Panc1 (cell line): ENCODE data around the gene ENGASE. TPM values are rescaled to one million over a fixed set of nuclear protein-coding genes. Genes with fewer than 3 reads are reported as not detected.

Source experiments
- ATAC-seq: fragments of 200-7000 bp; cut with Tn5 transposase; 2 replicates; pipeline ENCODE4 v1.9.1; 2020; ENCODE audit warnings: mild to moderate bottlenecking, moderate library complexity
- BruUV-seq: library from RNA; stranded (reverse); fragments of 400-500 nt; replicated peaks from 2 replicates; lab custom pipeline; 2021; lab: Mats Ljungman, UMichigan
- CTCF ChIA-PET: fragments of 300-600 bp; sonication (Branson Sonifier 250); formaldehyde crosslinking; loops from one replicate; lab custom pipeline; 2022; ENCODE audit warnings: antibody characterized with exemption; lab: Charles Lee
- POLR2A ChIA-PET: fragments of 300-600 bp; sonication (Branson Sonifier 250); formaldehyde crosslinking; loops from one replicate; lab custom pipeline; 2022; ENCODE audit warnings: antibody characterized with exemption; lab: Charles Lee
- DNase-seq: peaks from one replicate; pipeline ENCODE4 v3.0.0-alpha.2; 2010; ENCODE audit warnings: low read depth, low spot score
- H3K27ac ChIP-seq: 2 replicates; pipeline ENCODE4 v1.5.1; 2011; ENCODE audit warnings: mild to moderate bottlenecking, low read length, inconsistent platforms
- H3K27me3 ChIP-seq: fragments of 200-500 bp; sonication (Bioruptor generic); 2 replicates; pipeline ENCODE4 v1.6.0; 2014; ENCODE audit warnings: low read length, inconsistent platforms; ENCODE audit not compliant: control insufficient read depth, insufficient read depth
- H3K36me3 ChIP-seq: fragments of 200-500 bp; sonication (Bioruptor generic); 2 replicates; pipeline ENCODE4 v1.5.1; 2014; ENCODE audit warnings: inconsistent platforms, mild to moderate bottlenecking, low read length, moderate library complexity; ENCODE audit not compliant: control insufficient read depth, insufficient read depth
- H3K4me1 ChIP-seq: 2 replicates; pipeline ENCODE4 v1.5.1; 2011; ENCODE audit warnings: inconsistent platforms, mild to moderate bottlenecking, low read length, moderate library complexity; ENCODE audit not compliant: control insufficient read depth, insufficient read depth
- H3K4me3 ChIP-seq, 2 experiments: 2 replicates each; pipeline ENCODE4 v1.5.1; 2011 to 2012; ENCODE audit warnings: low read depth in 2 of 2, low read length in 2 of 2, mild to moderate bottlenecking in 2 of 2, inconsistent platforms in 1 of 2, moderate library complexity in 1 of 2
- H3K9me3 ChIP-seq: fragments of 200-500 bp; sonication (Bioruptor generic); 2 replicates; pipeline ENCODE4 v1.5.1; 2014; ENCODE audit warnings: low read depth, mild to moderate bottlenecking, inconsistent platforms, low read length, moderate library complexity; ENCODE audit not compliant: control insufficient read depth, insufficient read depth
- POLR2AphosphoS5 ChIP-seq: IDR thresholded peaks from 2 replicates; pipeline ENCODE4 v1.6.1; 2012; ENCODE audit warnings: mild to moderate bottlenecking, low read depth, low read length, moderate library complexity
- SIN3A ChIP-seq: IDR thresholded peaks from 2 replicates; pipeline ENCODE4 v1.6.1; 2012; ENCODE audit warnings: low read depth, mild to moderate bottlenecking, low read length, moderate library complexity, borderline replicate concordance; ENCODE audit not compliant: insufficient read depth
- TCF7L2 ChIP-seq: IDR thresholded peaks from 2 replicates; pipeline ENCODE4 v1.6.1; 2011; ENCODE audit warnings: mild to moderate bottlenecking, low read depth, low read length, inconsistent platforms
- in situ Hi-C: cut with HindIII; loops from 2 replicates; pipeline ENCODE4 v1.10.0; 2016; ENCODE audit warnings: low sequenced_read_pairs, low pct_unique_long_range_greater_than_20kb
- intact Hi-C: fragments of 100-400 bp; cut with micrococcal nuclease; formaldehyde crosslinking; loops from one replicate; pipeline ENCODE4 v1.10.0; 2022; ENCODE audit not compliant: unreplicated experiment
- total RNA-seq: library from RNA; stranded (reverse); gene quantifications from one replicate; pipeline ENCODE4 v1.2.1, GENCODE V29; 2021; ENCODE audit not compliant: unreplicated experiment
- TF ChIP-seq, protein P1 (sequence below): fragments of 450-650 bp; IDR thresholded peaks from 2 replicates; pipeline ENCODE4 v1.5.1; 2017; ENCODE audit warnings: mild to moderate bottlenecking
- TF ChIP-seq, protein P2 (sequence below), 2 experiments: IDR thresholded peaks; 2 replicates each; pipeline ENCODE4 v1.6.1; 2011 to 2012; ENCODE audit warnings: low read depth in 2 of 2, control low read depth in 1 of 2, low read length in 1 of 2, mild to moderate bottlenecking in 1 of 2, moderate library complexity in 1 of 2; ENCODE audit not compliant: insufficient read depth in 1 of 2

Gene ENGASE
- total RNA-seq, 1 experiment from 2014 or later: 32.3 TPM

DNA sequence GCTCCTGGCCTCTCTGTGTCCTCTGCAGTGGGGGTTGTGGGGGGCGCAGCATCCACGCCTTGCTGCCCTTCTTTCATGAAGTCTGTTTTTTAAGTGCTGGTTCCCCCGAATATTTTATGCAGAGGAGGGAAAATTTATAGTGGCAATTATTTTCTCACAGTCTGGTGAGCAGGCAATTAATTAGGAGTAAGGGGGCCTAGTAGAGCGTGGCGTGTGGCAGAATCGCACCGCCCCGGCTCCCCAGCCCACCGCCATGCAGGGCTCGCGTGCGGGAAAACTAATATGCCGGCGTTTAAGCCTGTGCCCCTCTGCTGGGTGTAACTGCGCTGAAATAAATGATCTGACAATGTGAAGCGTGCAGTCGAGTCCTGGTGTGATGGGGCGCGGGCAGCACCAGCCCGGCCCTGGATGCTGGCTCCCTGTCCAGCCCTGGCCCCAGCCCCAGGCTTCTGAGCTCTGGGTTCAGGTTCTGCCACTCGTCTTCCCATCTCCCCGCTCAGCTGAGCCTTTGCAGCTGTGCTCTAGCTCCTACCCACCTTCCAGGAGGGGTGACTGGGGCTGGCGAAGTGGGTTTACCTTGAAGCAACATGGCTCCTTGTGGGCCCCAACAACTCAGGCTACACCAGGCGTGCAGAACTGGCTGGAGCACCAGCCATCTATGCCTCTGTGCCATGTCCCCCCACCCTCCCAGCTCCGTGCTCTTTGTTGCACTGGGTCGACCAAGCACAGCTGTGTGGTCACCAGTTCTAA is 13.8 kb downstream of the ENGASE start:
- in situ Hi-C loops: no loop called here
- TF ChIP-seq SIN3A (no peak), TCF7L2 (no peak), POLR2AphosphoS5 (no peak)
- no peak for ATAC-seq
- CTCF ChIA-PET: interaction anchor here (0.6 to 1.2 kb wide), 8 partner anchors 43 to 307 kb away, joined by 3 to 7 read pairs (median 3); no protein-coding TSS in a partner anchor
- intact Hi-C loops: no loop called here
- Histone ChIP-seq H3K36me3 (no peaks in the 10 kb centered on the region), H3K4me3 (no peak overlapping the region), H3K4me1 (no peaks in the 10 kb centered on the region), H3K27ac (no peak overlapping the region), H3K9me3 (no peaks in the 10 kb centered on the region), H3K27me3 (no peaks in the 10 kb centered on the region)
- POLR2A ChIA-PET: no interaction called here
- no TSS peak for BruUV-seq
- DNase-seq: no peak

DNA sequence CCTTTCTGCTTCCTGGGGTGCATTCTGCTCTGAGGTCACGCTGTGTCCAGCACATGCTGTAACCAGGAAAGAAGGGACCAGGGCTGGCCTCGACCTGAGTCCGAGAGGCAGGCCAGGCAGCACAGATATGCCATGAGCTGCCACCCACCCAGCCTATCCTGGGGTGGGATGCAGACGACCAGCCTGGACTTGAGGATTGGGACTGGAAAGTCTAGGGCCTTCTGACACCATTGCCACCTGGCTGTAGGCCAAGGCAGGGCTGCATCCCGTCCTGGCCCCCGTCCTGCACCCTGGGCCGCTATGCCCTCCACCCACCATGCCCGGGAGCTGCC is 14.3 kb downstream of the ENGASE start:
- H3K4me3 ChIP-seq: no peak overlapping the region
- CTCF ChIA-PET: interaction anchor here (0.6 to 0.8 kb wide), 3 partner anchors 43 to 306 kb away, joined by 3 read pairs; no protein-coding TSS in a partner anchor
- H3K36me3 ChIP-seq: no peaks in the 10 kb centered on the region
- POLR2A ChIA-PET: no interaction called here
- in situ Hi-C loops: no loop called here
- H3K9me3 ChIP-seq: no peaks in the 10 kb centered on the region
- no TSS peak for BruUV-seq
- DNase-seq (no peak), ATAC-seq (no peak)
- no peak for TF ChIP-seq POLR2AphosphoS5
- TF ChIP-seq, protein P1, sequence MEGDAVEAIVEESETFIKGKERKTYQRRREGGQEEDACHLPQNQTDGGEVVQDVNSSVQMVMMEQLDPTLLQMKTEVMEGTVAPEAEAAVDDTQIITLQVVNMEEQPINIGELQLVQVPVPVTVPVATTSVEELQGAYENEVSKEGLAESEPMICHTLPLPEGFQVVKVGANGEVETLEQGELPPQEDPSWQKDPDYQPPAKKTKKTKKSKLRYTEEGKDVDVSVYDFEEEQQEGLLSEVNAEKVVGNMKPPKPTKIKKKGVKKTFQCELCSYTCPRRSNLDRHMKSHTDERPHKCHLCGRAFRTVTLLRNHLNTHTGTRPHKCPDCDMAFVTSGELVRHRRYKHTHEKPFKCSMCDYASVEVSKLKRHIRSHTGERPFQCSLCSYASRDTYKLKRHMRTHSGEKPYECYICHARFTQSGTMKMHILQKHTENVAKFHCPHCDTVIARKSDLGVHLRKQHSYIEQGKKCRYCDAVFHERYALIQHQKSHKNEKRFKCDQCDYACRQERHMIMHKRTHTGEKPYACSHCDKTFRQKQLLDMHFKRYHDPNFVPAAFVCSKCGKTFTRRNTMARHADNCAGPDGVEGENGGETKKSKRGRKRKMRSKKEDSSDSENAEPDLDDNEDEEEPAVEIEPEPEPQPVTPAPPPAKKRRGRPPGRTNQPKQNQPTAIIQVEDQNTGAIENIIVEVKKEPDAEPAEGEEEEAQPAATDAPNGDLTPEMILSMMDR: no peak
- TF ChIP-seq, protein P2, sequence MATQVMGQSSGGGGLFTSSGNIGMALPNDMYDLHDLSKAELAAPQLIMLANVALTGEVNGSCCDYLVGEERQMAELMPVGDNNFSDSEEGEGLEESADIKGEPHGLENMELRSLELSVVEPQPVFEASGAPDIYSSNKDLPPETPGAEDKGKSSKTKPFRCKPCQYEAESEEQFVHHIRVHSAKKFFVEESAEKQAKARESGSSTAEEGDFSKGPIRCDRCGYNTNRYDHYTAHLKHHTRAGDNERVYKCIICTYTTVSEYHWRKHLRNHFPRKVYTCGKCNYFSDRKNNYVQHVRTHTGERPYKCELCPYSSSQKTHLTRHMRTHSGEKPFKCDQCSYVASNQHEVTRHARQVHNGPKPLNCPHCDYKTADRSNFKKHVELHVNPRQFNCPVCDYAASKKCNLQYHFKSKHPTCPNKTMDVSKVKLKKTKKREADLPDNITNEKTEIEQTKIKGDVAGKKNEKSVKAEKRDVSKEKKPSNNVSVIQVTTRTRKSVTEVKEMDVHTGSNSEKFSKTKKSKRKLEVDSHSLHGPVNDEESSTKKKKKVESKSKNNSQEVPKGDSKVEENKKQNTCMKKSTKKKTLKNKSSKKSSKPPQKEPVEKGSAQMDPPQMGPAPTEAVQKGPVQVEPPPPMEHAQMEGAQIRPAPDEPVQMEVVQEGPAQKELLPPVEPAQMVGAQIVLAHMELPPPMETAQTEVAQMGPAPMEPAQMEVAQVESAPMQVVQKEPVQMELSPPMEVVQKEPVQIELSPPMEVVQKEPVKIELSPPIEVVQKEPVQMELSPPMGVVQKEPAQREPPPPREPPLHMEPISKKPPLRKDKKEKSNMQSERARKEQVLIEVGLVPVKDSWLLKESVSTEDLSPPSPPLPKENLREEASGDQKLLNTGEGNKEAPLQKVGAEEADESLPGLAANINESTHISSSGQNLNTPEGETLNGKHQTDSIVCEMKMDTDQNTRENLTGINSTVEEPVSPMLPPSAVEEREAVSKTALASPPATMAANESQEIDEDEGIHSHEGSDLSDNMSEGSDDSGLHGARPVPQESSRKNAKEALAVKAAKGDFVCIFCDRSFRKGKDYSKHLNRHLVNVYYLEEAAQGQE (IDR thresholded peaks at IDR 0.05; ENCODE audit: insufficient read depth in 1 of 2, low read depth in 2 of 2, low read length in 1 of 2): no peak
- no peak for TF ChIP-seq TCF7L2
- TF ChIP-seq SIN3A: no peak
- H3K27ac ChIP-seq: no peak overlapping the region
- intact Hi-C loops: no loop called here
- no peaks in the 10 kb centered on the region for H3K4me1 ChIP-seq
- H3K27me3 ChIP-seq: no peaks in the 10 kb centered on the region
